ENCODE results near the gene OR8B2. TPM values are rescaled to one million over a fixed set of nuclear protein-coding genes. Genes with fewer than 3 reads are reported as not detected.

OR8B2 gene, protein sequence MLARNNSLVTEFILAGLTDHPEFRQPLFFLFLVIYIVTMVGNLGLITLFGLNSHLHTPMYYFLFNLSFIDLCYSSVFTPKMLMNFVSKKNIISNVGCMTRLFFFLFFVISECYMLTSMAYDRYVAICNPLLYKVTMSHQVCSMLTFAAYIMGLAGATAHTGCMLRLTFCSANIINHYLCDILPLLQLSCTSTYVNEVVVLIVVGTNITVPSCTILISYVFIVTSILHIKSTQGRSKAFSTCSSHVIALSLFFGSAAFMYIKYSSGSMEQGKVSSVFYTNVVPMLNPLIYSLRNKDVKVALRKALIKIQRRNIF
- polyA plus RNA-seq (2012; rRNA removed), result not detected in 2 replicates
- not detected in 2 replicates for polyA plus RNA-seq (2012; cell fraction: cytosol; rRNA removed)
- polyA plus RNA-seq (2012; cell fraction: nucleus; rRNA removed), result not detected in 2 replicates

DNA sequence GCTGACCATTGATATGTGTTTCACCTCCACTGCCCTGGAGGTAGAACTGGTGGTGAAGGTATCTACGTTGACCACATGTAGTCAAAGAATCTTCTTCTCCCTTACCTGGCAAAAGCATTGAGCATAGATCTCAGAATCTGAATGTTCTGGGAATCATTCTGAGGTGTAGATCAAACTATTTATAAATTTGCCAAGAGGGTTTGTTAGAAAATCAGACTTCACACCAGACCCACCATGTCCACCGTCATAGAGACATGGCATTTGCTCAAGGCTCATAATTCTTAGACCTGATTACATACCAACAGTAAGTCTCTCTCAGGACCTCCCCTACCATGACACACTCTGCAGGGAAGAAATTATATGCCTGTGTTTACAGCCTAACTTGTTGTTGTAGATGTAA lies at the start of gene OR8B2:
TSS of gene OR8B2 (minus strand) at position 101 of the 400 bp plus-strand sequence. CDS start 1,156 bp downstream, outside the sequence.
- 0% methylated on average over 2 of the region's 2 CpGs for WGBS (ENCODE audit: low lambda C conversion rate)
- TF ChIP-seq RCOR1 (IDR thresholded peaks at IDR 0.05; ENCODE audit: low read length) (no peak), FOSL2 (IDR thresholded peaks at IDR 0.05; ENCODE audit: borderline replicate concordance, low read depth) (no peak), SIN3A (IDR thresholded peaks at IDR 0.05; ENCODE audit: borderline replicate concordance, low read depth, low read length) (no peak), RAD21 (IDR thresholded peaks at IDR 0.05; ENCODE audit: low read length) (no peak), NFIC (IDR thresholded peaks at IDR 0.05; ENCODE audit: borderline replicate concordance) (no peak), GABPA (IDR thresholded peaks at IDR 0.05; ENCODE audit: low read depth) (no peak), GATA2 (CRISPR knock-in tag; IDR thresholded peaks at IDR 0.05) (no peak), FOXM1 (IDR thresholded peaks at IDR 0.05; ENCODE audit: low read depth) (no peak), MEF2A (IDR thresholded peaks at IDR 0.05; ENCODE audit: borderline replicate concordance, low read depth) (no peak), MXI1 (IDR thresholded peaks at IDR 0.05; ENCODE audit: low read depth, low read length) (no peak), EP300 (IDR thresholded peaks at IDR 0.05; ENCODE audit: borderline replicate concordance in 1 of 2, low read depth in 1 of 2, low read length in 1 of 2) (no peak), EZH2phosphoT487 (IDR thresholded peaks at IDR 0.05; ENCODE audit: borderline replicate concordance, low read depth) (no peak), CHD2 (IDR thresholded peaks at IDR 0.05; ENCODE audit: low read length, partially characterized antibody) (no peak)
- TF ChIP-seq, protein P1, sequence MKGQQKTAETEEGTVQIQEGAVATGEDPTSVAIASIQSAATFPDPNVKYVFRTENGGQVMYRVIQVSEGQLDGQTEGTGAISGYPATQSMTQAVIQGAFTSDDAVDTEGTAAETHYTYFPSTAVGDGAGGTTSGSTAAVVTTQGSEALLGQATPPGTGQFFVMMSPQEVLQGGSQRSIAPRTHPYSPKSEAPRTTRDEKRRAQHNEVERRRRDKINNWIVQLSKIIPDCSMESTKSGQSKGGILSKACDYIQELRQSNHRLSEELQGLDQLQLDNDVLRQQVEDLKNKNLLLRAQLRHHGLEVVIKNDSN (IDR thresholded peaks at IDR 0.05; ENCODE audit: borderline replicate concordance, low read depth), result no peak
- TF ChIP-seq, protein P2, sequence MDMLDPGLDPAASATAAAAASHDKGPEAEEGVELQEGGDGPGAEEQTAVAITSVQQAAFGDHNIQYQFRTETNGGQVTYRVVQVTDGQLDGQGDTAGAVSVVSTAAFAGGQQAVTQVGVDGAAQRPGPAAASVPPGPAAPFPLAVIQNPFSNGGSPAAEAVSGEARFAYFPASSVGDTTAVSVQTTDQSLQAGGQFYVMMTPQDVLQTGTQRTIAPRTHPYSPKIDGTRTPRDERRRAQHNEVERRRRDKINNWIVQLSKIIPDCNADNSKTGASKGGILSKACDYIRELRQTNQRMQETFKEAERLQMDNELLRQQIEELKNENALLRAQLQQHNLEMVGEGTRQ (IDR thresholded peaks at IDR 0.05; ENCODE audit: borderline replicate concordance, low read depth, low read length), result no peak
- POLR2A ChIA-PET, result no interaction called here
- no peak within 1 kb of the TSS for H2AFZ ChIP-seq (ENCODE audit: low read depth)
- H3K9me2 ChIP-seq, result no peaks in the 10 kb centered on the region
- H3K4me3 ChIP-seq (ENCODE audit: low read depth in 2 of 2, low read length in 1 of 2), result no peak within 1 kb of the TSS
- no peak within 1 kb of the TSS for H3K9ac ChIP-seq
- CTCF ChIA-PET, result no interaction called here
- no peaks in the 10 kb centered on the region for H3K4me1 ChIP-seq (ENCODE audit: control insufficient read depth in 1 of 2, insufficient read depth in 2 of 2, low read depth in 1 of 2, low read length in 1 of 2)
- no peaks in the 10 kb centered on the region for H4K20me1 ChIP-seq (ENCODE audit: insufficient read depth)
- no peak within 1 kb of the TSS for H3K4me2 ChIP-seq
- DNase-seq, result no peak
- no peaks in the 10 kb centered on the region for H3K36me3 ChIP-seq (replicated peaks in 1 of 2; ENCODE audit: control insufficient read depth in 1 of 2, insufficient read depth in 2 of 2, low read length in 1 of 2)
- H3K27me3 ChIP-seq (ENCODE audit: insufficient read depth), result no peaks in the 10 kb centered on the region
- H3K9me3 ChIP-seq, result no peaks in the 10 kb centered on the region
- H3F3A ChIP-seq (replicated peaks; ENCODE audit: insufficient read depth), result no peaks in the 10 kb centered on the region
- no peak within 1 kb of the TSS for H3K27ac ChIP-seq (ENCODE audit: low read depth in 2 of 2, low read length in 1 of 2)
- no peaks in the 10 kb centered on the region for H3K79me2 ChIP-seq (ENCODE audit: insufficient read depth)

DNA sequence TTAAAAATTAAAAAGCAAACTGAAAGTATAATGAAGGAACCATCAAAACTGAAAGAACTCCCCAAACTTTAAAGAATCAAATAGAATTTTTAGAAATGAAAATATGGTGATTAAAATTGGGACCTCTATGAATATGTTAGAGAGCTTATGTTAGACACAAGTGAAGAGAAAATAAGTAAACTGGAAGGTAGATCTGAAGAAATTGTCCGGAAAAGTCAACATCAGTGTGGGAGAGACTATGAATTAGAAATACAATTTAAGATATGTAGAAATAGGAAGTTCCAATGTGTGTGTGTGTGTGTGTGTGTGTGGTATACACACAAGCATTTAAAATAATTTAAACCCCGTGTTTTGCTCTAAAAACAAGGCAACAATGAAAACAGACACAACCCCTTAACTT lies 45.3 kb upstream of the OR8B2 start:
- no peaks in the 10 kb centered on the region for H3K9me3 ChIP-seq
- H3F3A ChIP-seq (replicated peaks; ENCODE audit: insufficient read depth), result no peaks in the 10 kb centered on the region
- H3K9me2 ChIP-seq, result no peaks in the 10 kb centered on the region
- no peak overlapping the region for H3K4me3 ChIP-seq (ENCODE audit: low read depth in 2 of 2, low read length in 1 of 2)
- 15% methylated on average over 2 of the region's 2 CpGs for WGBS (ENCODE audit: low lambda C conversion rate)
- H4K20me1 ChIP-seq (ENCODE audit: insufficient read depth), result no peaks in the 10 kb centered on the region
- H3K27ac ChIP-seq (ENCODE audit: low read depth in 2 of 2, low read length in 1 of 2), result no peak overlapping the region
- no peaks in the 10 kb centered on the region for H3K27me3 ChIP-seq (ENCODE audit: insufficient read depth)
- no peaks in the 10 kb centered on the region for H3K36me3 ChIP-seq (replicated peaks in 1 of 2; ENCODE audit: control insufficient read depth in 1 of 2, insufficient read depth in 2 of 2, low read length in 1 of 2)
- TF ChIP-seq, protein P3, sequence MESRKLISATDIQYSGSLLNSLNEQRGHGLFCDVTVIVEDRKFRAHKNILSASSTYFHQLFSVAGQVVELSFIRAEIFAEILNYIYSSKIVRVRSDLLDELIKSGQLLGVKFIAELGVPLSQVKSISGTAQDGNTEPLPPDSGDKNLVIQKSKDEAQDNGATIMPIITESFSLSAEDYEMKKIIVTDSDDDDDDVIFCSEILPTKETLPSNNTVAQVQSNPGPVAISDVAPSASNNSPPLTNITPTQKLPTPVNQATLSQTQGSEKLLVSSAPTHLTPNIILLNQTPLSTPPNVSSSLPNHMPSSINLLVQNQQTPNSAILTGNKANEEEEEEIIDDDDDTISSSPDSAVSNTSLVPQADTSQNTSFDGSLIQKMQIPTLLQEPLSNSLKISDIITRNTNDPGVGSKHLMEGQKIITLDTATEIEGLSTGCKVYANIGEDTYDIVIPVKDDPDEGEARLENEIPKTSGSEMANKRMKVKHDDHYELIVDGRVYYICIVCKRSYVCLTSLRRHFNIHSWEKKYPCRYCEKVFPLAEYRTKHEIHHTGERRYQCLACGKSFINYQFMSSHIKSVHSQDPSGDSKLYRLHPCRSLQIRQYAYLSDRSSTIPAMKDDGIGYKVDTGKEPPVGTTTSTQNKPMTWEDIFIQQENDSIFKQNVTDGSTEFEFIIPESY (IDR thresholded peaks at IDR 0.05; ENCODE audit: borderline replicate concordance, low read depth), result no peak
- TF ChIP-seq FOXM1 (IDR thresholded peaks at IDR 0.05; ENCODE audit: low read depth) (no peak), YY1 (IDR thresholded peaks at IDR 0.05; ENCODE audit: low read depth) (no peak), CHD2 (IDR thresholded peaks at IDR 0.05; ENCODE audit: low read length, partially characterized antibody) (no peak), EZH2phosphoT487 (IDR thresholded peaks at IDR 0.05; ENCODE audit: borderline replicate concordance, low read depth) (no peak), EP300 (IDR thresholded peaks at IDR 0.05; ENCODE audit: borderline replicate concordance in 1 of 2, low read depth in 1 of 2, low read length in 1 of 2) (no peak), NRF1 (IDR thresholded peaks at IDR 0.05; ENCODE audit: low read depth, low read length) (no peak)
- TF ChIP-seq, protein P4, sequence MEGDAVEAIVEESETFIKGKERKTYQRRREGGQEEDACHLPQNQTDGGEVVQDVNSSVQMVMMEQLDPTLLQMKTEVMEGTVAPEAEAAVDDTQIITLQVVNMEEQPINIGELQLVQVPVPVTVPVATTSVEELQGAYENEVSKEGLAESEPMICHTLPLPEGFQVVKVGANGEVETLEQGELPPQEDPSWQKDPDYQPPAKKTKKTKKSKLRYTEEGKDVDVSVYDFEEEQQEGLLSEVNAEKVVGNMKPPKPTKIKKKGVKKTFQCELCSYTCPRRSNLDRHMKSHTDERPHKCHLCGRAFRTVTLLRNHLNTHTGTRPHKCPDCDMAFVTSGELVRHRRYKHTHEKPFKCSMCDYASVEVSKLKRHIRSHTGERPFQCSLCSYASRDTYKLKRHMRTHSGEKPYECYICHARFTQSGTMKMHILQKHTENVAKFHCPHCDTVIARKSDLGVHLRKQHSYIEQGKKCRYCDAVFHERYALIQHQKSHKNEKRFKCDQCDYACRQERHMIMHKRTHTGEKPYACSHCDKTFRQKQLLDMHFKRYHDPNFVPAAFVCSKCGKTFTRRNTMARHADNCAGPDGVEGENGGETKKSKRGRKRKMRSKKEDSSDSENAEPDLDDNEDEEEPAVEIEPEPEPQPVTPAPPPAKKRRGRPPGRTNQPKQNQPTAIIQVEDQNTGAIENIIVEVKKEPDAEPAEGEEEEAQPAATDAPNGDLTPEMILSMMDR (IDR thresholded peaks at IDR 0.05), result no peak
- CTCF ChIA-PET, result no interaction called here
- H3K79me2 ChIP-seq (ENCODE audit: insufficient read depth), result no peaks in the 10 kb centered on the region
- no peak overlapping the region for H3K4me2 ChIP-seq
- no peak overlapping the region for H3K9ac ChIP-seq
- no peak for DNase-seq
- H2AFZ ChIP-seq (ENCODE audit: low read depth), result no peak overlapping the region
- no peaks in the 10 kb centered on the region for H3K4me1 ChIP-seq (ENCODE audit: control insufficient read depth in 1 of 2, insufficient read depth in 2 of 2, low read depth in 1 of 2, low read length in 1 of 2)
- POLR2A ChIA-PET, result no interaction called here

All from SK-N-SH (cell line).